Measurements from ENCODE around the gene CIRBP. TPM values are rescaled to one million over a fixed set of nuclear protein-coding genes. Genes with fewer than 3 reads are reported as not detected.
A peak's percentile ranks its signal among the peaks of the same experiment; 100 is the strongest.

CIRBP gene
- total RNA-seq, 1 donor from 2014 or later: 247 TPM

DNA sequence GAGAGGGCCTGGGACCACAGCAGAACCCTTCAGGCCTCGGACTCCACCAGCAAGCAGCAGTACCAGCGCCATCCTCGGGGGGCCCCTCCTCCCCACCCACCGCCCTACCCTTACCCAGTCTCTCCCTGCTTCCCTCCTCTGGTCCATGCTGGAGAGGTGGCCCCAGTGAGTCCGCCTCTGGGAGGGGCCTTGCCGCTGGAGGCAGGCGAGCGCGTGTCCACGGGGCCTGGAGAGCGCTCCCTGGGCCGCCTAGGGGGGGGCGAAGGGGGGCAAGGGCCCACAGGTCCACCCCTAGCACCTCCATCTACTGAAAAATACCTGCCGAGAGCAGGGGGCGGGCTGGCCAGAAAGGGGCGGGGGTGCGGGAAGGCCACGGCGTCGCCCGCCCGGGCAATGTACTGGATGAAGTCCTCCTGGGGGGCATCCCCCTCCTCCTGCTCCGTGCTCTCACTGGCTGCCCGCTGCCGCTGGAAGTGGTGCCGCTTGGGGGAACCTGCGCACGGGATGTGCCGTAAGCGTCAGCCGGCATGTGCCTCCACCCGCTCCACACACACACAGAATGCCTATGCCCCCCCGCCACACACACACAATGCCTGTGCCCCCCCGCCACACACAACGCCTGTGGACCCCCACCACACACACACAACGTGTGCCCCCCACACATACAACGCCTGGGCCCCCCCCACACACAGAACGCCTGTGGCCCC is 38.2 kb upstream of the CIRBP start:
- DNase-seq (ENCODE audit: low read depth, low spot score): no peak

GRCh38 chr19:1231729-1232637 is 37.1 kb upstream of the CIRBP start:
- DNase-seq (ENCODE audit: low read depth, low spot score): no peak

GRCh38 chr19:1232652-1233072 is 36.5 kb upstream of the CIRBP start:
- DNase-seq (ENCODE audit: low read depth, low spot score): no peak

- DNase-seq (ENCODE audit: low read depth, low spot score): no peak
These were observed 35.9 kb upstream of the CIRBP start for GRCh38 chr19:1233115-1233667.

DNA sequence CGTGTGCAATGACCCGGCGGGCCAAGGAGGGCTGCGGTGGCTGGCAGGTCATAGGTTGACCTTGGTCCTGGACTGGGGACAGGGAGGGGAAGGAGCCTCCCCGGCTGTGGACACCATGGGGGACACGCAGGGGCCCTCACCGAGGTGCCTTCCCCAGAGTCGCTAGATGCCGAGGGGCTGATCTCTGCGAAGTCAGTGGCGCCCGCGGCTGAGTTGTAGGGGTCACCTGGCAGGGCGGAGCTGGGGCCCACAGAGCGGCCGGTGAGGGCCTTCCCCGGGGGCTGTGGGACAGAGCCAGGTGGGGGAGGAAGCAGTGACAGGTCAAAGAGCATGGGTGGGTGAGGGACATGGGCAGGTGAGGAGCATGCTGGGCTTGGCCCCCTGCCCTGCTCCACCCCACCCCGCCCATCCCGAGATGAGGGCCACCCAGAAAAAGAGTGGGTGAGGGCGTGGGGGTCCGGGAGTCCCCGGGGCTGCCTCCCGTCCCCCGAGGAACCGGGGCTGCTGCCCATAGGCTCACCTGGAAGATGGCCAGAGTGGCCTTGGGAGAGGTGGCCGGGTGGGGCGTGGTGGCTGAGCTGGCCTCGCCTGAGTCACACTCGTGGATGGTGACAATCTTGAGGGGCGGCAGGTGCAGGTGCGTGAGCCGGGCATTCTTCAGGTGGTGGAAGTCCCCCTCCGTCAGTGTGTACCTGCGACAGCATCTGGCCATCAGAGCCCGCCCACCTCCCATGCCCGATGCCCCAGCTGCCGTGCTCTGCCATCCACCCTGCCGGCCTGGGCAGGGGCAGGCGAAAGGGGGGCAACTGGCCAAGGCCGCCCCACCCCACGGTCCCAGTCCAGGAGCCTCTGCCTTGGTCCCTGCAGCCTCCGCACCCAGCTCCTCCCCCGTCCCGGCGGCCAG is 34.8 kb upstream of the CIRBP start:
- no peak for DNase-seq (ENCODE audit: low read depth, low spot score)

DNA sequence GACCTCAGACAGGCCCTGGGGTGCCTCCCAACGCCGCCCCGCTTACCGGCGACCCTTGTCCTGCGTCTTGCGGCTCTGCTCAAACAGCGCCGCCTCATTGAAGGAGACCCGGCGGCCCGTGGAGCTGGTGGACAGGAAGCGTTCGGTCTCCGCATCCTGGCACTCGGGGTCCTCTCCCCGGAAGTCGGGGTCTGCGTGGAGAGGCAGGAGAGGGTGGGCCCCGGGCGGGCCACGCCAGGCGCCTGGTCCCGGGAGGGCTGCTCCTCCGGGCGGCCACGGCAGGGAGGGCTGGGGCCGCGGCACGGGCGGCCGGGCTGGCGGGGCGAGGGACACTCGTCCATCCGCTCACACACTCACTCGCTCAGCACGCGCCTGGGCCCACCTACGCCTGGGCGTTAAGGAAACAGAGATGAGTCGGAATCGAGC is 34.2 kb upstream of the CIRBP start:
- DNase-seq (ENCODE audit: low read depth, low spot score): no peak

DNA sequence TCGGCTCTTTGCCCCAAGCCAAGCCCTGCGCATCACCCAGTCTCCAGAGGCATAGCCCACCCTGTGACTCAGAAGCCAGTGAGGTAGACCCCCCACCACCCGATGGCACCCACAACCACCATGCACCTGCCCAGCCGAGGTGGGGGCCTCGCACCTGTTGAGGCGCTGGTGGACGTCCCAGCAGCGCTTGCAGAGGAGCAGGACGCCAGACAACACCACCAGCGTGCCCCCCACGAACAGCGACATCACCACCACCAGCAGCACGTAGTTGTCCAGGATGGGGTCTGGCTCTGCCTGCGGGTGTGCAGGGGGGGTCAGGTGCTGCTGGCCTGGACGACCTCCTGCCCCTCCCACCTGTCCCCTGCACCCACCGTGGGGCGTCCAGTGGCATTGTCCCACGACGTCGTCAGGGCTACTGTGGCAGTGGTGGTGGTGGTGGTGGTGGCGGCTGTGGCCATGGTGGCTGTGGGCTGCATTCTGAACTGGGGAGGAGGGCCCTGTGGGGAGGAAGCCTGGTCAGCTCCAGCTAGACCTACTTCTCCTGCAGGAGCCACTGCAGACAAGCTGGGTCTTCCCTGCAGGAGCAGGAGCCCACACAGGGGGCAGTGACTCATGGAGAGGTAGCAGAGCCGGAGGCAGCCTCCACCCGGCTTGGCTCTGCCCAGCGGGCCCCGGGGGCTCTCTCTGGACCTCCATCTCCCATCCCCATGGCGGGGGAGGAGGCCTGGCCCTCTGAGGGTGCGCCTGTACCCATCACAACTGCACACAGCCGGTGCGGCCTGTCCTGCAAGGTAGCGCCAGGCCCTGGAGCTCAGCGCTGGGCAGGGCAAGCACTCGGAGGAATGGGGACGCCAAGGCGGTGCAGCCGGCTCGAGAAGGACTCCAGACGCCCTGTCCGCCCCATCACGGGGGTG is 33.2 kb upstream of the CIRBP start:
- no peak for DNase-seq (ENCODE audit: low read depth, low spot score)

DNA sequence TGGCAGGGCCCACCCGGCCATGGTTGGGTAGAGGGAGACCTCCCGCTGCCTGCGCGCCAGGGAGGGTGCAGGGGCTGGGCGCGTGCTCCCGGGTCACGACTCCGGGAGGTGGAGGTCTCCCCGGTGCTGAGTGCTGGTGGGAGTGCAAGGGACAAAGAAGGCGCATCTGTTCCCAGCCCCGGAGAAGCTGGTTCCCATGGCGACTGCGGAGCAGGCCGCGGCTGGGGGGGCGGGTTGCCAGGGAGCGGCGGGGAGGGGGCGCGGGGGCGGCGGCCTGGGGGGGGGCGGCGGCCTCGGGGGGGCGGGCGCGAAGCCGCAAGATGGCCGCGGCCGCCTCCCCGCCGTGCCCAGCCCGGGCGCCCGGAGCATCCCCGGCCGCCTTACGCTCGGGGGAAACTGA is 32.6 kb upstream of the CIRBP start:
- no peak for DNase-seq (ENCODE audit: low read depth, low spot score)

DNA sequence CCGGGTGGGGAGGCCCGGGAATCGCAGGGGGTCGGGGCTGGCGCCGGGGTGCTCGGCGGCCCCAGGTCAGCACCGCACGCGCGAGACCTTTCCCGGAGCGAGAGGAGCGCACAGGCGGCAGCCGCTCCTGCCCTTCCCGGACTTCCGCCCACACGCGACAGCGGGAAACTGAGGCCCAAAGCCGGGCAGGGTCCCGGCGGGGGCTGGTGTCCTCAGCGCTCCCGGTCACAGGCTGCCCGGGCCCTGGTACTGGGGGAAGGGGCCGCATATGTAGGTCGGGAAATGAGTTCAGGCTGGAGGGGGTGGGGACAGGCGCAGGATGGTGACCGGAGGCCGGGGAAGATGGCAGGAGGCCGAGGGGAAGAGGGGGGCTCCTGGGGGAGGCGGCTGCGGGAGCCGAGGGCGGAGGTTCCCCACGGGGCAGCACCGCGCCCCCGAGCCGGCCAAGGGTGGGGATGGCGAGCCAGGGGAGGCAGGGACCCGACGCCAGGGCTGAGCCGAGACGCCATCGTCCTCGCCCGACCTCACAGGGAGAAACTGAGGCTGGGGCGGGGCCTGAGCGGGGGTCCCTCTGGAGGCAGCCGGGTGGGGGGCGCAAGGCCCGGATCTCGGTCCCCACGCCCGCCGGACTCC is 32.0 kb upstream of the CIRBP start:
- DNase-seq (ENCODE audit: low read depth, low spot score): no peak

- DNase-seq (ENCODE audit: low read depth, low spot score): no peak
These were observed 31.3 kb upstream of the CIRBP start, which contains the start of gene CBARP for GRCh38 chr19:1237754-1238368. Gene CBARP, minus strand, starts transcription at chr19:1238005. Its CDS starts 1,905 bp downstream, at chr19:1236100.

DNA sequence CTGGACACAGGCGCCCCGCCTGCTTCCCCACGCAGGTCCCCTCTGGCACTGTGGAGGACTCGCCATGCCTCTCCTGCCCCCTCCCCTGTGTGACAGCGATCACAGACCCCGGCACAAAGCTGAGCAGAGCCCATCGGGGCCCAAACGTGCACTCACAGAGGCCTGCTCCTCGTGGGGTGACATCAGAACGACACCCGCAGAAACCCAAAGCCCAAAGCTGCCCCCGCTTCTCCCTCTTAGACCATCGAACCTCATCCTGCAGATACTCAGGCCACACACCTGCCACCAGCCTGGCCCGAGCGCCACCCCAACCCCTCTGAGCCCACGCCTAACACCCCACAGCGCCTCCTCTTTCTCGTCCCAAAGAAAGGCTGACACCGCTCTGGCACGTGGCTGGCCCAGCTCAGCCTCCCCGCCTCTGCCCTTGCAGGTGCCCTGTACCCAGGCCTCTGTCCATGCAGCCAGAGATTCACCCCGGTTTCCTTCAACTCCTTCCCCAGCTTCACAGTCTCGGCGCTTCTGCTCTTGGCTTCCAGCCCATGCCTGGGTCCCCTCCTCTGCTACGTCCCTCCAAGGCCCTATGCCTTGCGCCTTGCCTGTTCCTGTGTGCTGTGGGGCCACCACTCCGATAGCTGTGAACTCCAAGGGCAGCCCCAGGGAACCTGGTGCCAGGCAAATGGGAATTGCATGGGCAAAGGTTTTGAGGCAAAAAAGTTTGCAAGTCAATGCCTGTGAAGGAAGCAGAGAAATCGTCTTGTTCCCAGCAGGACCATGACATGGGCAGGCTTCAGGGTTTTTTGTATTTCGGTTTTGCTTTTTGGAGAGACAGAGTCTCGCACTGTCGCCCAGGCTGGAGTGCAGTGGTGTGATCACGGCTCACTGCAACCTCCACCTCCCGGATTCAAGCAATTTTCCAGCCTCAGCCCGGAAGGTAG is 30.5 kb upstream of the CIRBP start:
- no peak for DNase-seq (ENCODE audit: low read depth, low spot score)

GRCh38 chr19:1239420-1239795 is 29.7 kb upstream of the CIRBP start:
- DNase-seq (ENCODE audit: low read depth, low spot score): no peak

- peak; percentile 66 for DNase-seq (ENCODE audit: low read depth, low spot score)
These were observed 29.1 kb upstream of the CIRBP start for GRCh38 chr19:1239796-1240737.

GRCh38 chr19:1240925-1241324 is 28.2 kb upstream of the CIRBP start:
- no peak for DNase-seq (ENCODE audit: low read depth, low spot score)

DNA sequence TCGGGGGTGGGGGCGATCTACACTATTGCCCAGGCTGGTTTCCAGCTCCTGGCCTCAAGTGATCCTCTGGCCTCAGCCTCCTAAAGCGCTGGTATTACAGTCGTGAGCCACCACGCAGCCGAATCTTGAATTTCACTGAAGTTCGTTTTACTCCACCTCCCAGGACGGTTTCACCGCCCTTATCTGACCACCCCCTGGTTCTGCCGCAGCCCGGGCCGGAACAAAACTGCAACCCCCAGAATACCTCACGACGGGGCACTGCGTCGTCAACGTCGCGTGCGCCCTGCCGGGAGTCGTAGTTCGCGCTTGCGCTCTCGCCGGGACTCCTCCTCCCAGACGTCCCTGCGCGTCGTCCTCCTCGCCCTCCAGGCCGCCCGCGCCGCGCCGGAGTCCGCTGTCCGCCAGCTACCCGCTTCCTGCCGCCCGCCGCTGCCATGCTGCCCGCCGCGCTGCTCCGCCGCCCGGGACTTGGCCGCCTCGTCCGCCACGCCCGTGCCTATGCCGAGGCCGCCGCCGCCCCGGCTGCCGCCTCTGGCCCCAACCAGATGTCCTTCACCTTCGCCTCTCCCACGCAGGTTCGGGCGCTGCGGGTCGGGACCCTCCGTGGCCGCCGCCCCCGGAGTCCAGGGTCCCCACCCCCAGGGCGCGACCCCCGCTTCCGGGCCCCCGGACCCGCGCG is 27.6 kb upstream of the CIRBP start, which contains the start of gene ATP5F1D:
TSS of gene ATP5F1D (plus strand) at position 335 of the 679 bp plus-strand sequence. CDS start at position 435, 100 bp downstream.
- DNase-seq (ENCODE audit: low read depth, low spot score): peak; percentile 71

All from pulmonary artery endothelial cell (primary cell).